ENCODE data around the gene ARHGAP9. TPM values are rescaled to one million over a fixed set of nuclear protein-coding genes. Genes with fewer than 3 reads are reported as not detected.
A peak's percentile ranks its signal among the peaks of the same experiment; 100 is the strongest.

ARHGAP9 gene
- total RNA-seq, 1 experiment from 2014 or later: 0.52 TPM

GRCh38 chr12:57527184-57527583, 47.5 kb upstream of the ARHGAP9 start:
- CTCF ChIA-PET: no interaction called here
- no peak for DNase-seq (ENCODE audit: low spot score)
- TF ChIP-seq CTCF (conservative IDR thresholded peaks at IDR 0.05; ENCODE audit: low read depth, low read length) (no peak), EZH2 (IDR thresholded peaks at IDR 0.05; ENCODE audit: borderline replicate concordance, low read depth, low read length, poor library complexity, severe bottlenecking) (no peak)
- POLR2A ChIA-PET (ENCODE audit: low non-redundant PET): no interaction called here
- Histone ChIP-seq H3K27me3 (replicated peaks; ENCODE audit: insufficient read depth, low read depth, low read length, poor library complexity) (no peaks in the 10 kb centered on the region), H3K36me3 (ENCODE audit: insufficient read depth, low read length, poor library complexity, severe bottlenecking) (peaks cover 77% of the 10 kb centered on the region), H3K4me1 (ENCODE audit: insufficient read depth, low read length, poor library complexity, severe bottlenecking) (peaks cover 19% of the 10 kb centered on the region), H3K27ac (ENCODE audit: low read depth, low read length, poor library complexity, severe bottlenecking) (peak overlapping the region; percentile 22), H3K4me3 (ENCODE audit: low read depth, low read length, poor library complexity, severe bottlenecking) (no peak overlapping the region), H3K9me3 (ENCODE audit: low read depth, low read length, poor library complexity, severe bottlenecking) (no peaks in the 10 kb centered on the region)
- intact Hi-C loops (cut with micrococcal nuclease; ENCODE audit: unreplicated experiment): no loop called here
- no TSS peak for BruUV-seq (replicated peaks)

- Histone ChIP-seq H3K9me3 (ENCODE audit: low read depth, low read length, poor library complexity, severe bottlenecking) (no peaks in the 10 kb centered on the region), H3K36me3 (ENCODE audit: insufficient read depth, low read length, poor library complexity, severe bottlenecking) (peaks cover 71% of the 10 kb centered on the region), H3K4me1 (ENCODE audit: insufficient read depth, low read length, poor library complexity, severe bottlenecking) (peaks cover 25% of the 10 kb centered on the region), H3K27ac (ENCODE audit: low read depth, low read length, poor library complexity, severe bottlenecking) (no peak overlapping the region), H3K4me3 (ENCODE audit: low read depth, low read length, poor library complexity, severe bottlenecking) (no peak overlapping the region), H3K27me3 (replicated peaks; ENCODE audit: insufficient read depth, low read depth, low read length, poor library complexity) (no peaks in the 10 kb centered on the region)
- TSS peak; percentile 3 for BruUV-seq (replicated peaks)
- intact Hi-C loops (cut with micrococcal nuclease; ENCODE audit: unreplicated experiment): no loop called here
- DNase-seq (ENCODE audit: low spot score): no peak
- TF ChIP-seq CTCF (conservative IDR thresholded peaks at IDR 0.05; ENCODE audit: low read depth, low read length) (no peak), EZH2 (IDR thresholded peaks at IDR 0.05; ENCODE audit: borderline replicate concordance, low read depth, low read length, poor library complexity, severe bottlenecking) (no peak)
- CTCF ChIA-PET: no interaction called here
- POLR2A ChIA-PET (ENCODE audit: low non-redundant PET): no interaction called here
Measured at GRCh38 chr12:57526477-57527126, 46.9 kb upstream of the ARHGAP9 start.

GRCh38 chr12:57525615-57526383, 46.1 kb upstream of the ARHGAP9 start:
- CTCF ChIA-PET: no interaction called here
- BruUV-seq (replicated peaks): no TSS peak

More at GRCh38 chr12:57525615-57526383, 46.1 kb upstream of the ARHGAP9 start:
- peaks cover 33% of the 10 kb centered on the region for H3K4me1 ChIP-seq (ENCODE audit: insufficient read depth, low read length, poor library complexity, severe bottlenecking)
- peaks cover 63% of the 10 kb centered on the region for H3K36me3 ChIP-seq (ENCODE audit: insufficient read depth, low read length, poor library complexity, severe bottlenecking)
- no peak overlapping the region for H3K4me3 ChIP-seq (ENCODE audit: low read depth, low read length, poor library complexity, severe bottlenecking)
- intact Hi-C loops (cut with micrococcal nuclease; ENCODE audit: unreplicated experiment): no loop called here
- TF ChIP-seq CTCF (conservative IDR thresholded peaks at IDR 0.05; ENCODE audit: low read depth, low read length) (no peak), EZH2 (IDR thresholded peaks at IDR 0.05; ENCODE audit: borderline replicate concordance, low read depth, low read length, poor library complexity, severe bottlenecking) (no peak)
- POLR2A ChIA-PET (ENCODE audit: low non-redundant PET): no interaction called here
- H3K27ac ChIP-seq (ENCODE audit: low read depth, low read length, poor library complexity, severe bottlenecking): peak overlapping the region; percentile 85
- no peaks in the 10 kb centered on the region for H3K27me3 ChIP-seq (replicated peaks; ENCODE audit: insufficient read depth, low read depth, low read length, poor library complexity)
- DNase-seq (ENCODE audit: low spot score): no peak
- no peaks in the 10 kb centered on the region for H3K9me3 ChIP-seq (ENCODE audit: low read depth, low read length, poor library complexity, severe bottlenecking)

Data from A673 (cell line).